DOHH2 (cell line): Measurements from ENCODE around the gene AP3D1.

Experiments used
- EZH2phosphoT487 ChIP-seq: fragments of 200-600 bp; sonication (generic); IDR thresholded peaks from 2 replicates; pipeline ENCODE4 v1.6.1; 2017; ENCODE audit warnings: borderline replicate concordance, mild to moderate bottlenecking, antibody characterized with exemption, low read length, moderate library complexity, mixed read lengths
- TF ChIP-seq, protein P1 (sequence below): fragments of 200-600 bp; sonication (generic); IDR thresholded peaks from one replicate; pipeline ENCODE4 v1.5.1; 2014; ENCODE audit warnings: antibody characterized with exemption, mild to moderate bottlenecking, low read depth, low read length; ENCODE audit not compliant: poor library complexity, severe bottlenecking

DNA sequence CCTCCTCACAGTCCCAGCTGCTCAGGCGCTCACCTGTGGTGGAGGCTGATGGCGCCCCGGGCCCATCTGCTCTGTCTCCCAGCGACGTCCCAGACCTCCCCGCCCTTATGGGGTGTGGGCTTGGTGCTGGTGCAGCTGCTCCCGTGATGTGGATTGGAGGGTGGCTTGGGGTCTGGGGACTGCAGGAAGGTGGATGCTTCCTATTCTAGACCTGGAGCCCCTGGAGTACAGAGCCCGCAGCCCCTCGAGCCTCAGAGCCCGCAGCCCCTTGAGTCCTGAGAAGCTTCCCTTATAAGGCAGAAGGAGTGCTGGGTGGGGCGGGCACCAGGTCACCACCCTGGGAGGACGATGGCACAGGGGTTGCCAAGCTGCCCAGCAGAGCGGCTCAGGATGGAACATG is 44.0 kb upstream of the AP3D1 start:
- TF ChIP-seq, protein P1, sequence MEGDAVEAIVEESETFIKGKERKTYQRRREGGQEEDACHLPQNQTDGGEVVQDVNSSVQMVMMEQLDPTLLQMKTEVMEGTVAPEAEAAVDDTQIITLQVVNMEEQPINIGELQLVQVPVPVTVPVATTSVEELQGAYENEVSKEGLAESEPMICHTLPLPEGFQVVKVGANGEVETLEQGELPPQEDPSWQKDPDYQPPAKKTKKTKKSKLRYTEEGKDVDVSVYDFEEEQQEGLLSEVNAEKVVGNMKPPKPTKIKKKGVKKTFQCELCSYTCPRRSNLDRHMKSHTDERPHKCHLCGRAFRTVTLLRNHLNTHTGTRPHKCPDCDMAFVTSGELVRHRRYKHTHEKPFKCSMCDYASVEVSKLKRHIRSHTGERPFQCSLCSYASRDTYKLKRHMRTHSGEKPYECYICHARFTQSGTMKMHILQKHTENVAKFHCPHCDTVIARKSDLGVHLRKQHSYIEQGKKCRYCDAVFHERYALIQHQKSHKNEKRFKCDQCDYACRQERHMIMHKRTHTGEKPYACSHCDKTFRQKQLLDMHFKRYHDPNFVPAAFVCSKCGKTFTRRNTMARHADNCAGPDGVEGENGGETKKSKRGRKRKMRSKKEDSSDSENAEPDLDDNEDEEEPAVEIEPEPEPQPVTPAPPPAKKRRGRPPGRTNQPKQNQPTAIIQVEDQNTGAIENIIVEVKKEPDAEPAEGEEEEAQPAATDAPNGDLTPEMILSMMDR: no peak
- TF ChIP-seq EZH2phosphoT487: no peak
